ENCODE measurements around the gene OLFML2A.

- TF ChIP-seq CTCF (conservative IDR thresholded peaks at IDR 0.05; ENCODE audit: low read length) = no peak
- TF ChIP-seq EZH2phosphoT487 (IDR thresholded peaks at IDR 0.05; ENCODE audit: borderline replicate concordance) = no peak
These were observed 20.6 kb downstream of the OLFML2A start for GRCh38 chr9:124797343-124798103.
